PC-9 (cell line): Measurements from ENCODE around the gene CAMTA1.

Experiments
- EZH2 ChIP-seq: fragments of 200-600 bp; sonication (generic); IDR thresholded peaks from 2 replicates; pipeline ENCODE4 v1.8.0; 2017; ENCODE audit warnings: antibody characterized with exemption, low read depth
- TF ChIP-seq, protein P1 (sequence below): fragments of 200-600 bp; sonication (generic); conservative IDR thresholded peaks from 2 replicates; pipeline ENCODE4 v1.6.1; 2017; ENCODE audit warnings: mixed run types, antibody characterized with exemption, mild to moderate bottlenecking, moderate library complexity

DNA sequence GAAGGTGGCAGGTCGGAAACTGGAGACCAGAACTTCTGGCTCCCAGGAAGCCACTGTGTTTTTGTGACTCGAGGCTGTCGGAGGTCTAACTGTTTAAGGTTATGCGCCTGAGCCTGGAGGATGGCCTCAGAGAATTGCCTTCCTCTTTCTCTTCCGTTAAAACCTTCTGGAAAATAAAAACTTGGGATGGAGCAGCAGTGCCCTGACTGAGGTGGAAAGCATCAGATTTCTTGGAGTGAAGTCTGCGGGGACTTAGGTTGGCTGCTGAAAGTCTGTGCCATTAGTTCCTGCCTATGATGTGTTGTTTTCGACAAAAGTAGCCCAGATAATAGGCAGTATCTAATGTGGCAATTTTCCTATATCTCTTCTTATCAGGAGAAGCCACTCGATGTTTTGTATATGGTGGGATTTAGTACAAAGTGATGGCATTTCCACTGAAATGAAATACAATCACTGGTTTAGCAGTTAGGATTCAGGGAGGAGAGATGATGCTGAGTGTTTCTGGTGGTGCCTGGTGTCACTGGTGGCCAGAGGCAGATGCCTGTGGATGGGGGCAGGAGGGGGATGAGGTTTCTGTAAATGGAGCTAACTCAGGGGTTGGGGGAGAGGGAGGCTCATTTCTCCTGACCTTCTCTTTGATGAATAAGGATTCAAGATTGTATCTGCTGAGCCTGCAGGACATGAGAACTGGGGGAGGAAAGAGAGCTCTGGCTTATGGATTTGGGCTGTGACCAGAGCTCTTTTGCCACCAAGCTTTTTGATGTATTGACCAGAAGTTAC is 150.8 kb downstream of the CAMTA1 start:
- TF ChIP-seq, protein P1, sequence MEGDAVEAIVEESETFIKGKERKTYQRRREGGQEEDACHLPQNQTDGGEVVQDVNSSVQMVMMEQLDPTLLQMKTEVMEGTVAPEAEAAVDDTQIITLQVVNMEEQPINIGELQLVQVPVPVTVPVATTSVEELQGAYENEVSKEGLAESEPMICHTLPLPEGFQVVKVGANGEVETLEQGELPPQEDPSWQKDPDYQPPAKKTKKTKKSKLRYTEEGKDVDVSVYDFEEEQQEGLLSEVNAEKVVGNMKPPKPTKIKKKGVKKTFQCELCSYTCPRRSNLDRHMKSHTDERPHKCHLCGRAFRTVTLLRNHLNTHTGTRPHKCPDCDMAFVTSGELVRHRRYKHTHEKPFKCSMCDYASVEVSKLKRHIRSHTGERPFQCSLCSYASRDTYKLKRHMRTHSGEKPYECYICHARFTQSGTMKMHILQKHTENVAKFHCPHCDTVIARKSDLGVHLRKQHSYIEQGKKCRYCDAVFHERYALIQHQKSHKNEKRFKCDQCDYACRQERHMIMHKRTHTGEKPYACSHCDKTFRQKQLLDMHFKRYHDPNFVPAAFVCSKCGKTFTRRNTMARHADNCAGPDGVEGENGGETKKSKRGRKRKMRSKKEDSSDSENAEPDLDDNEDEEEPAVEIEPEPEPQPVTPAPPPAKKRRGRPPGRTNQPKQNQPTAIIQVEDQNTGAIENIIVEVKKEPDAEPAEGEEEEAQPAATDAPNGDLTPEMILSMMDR, result no peak
- TF ChIP-seq EZH2, result no peak
